ENCODE data around the gene VRK1. TPM values are rescaled to one million over a fixed set of nuclear protein-coding genes. Genes with fewer than 3 reads are reported as not detected.
"Not testable (repeated sequence)": the region's sequence is repeated elsewhere in the genome, so short reads cannot be mapped to it uniquely, and the experiment has no call there.

VRK1 gene
- total and polyA plus RNA-seq, 2 of the 4 experiments (the other 2 are of a cell fraction), result 14.2 to 19.9 TPM

DNA sequence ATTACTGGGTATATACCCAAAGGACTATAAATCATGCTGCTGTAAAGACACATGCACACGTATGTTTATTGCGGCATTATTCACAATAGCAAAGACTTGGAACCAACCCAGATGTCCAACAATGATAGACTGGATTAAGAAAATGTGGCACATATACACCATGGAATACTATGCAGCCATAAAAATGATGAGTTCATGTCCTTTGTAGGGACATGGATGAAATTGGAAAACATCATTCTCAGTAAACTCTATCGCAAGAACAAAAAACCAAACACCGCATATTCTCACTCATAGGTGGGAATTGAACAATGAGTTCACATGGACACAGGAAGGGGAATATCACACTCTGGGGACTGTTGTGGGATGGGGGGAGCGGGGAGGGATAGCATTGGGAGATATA lies 86.8 kb downstream of the VRK1 start:
- H3K4ac ChIP-seq (ENCODE audit: low read depth, low read length); H3K27ac ChIP-seq (ENCODE audit: insufficient read depth, low read length); H2AFZ ChIP-seq (replicated peaks; ENCODE audit: low read length, poor library complexity); H4K20me1 ChIP-seq (ENCODE audit: insufficient read depth, low read length); H2AK9ac ChIP-seq (replicated peaks; ENCODE audit: low read depth, low read length, poor library complexity); H3K14ac ChIP-seq (replicated peaks; ENCODE audit: low read depth, low read length); H2BK120ac ChIP-seq (ENCODE audit: low read depth, low read length); H2AK5ac ChIP-seq (ENCODE audit: low read depth, low read length); BruUV-seq (replicated peaks); H2BK5ac ChIP-seq (ENCODE audit: low read depth, low read length, poor library complexity, severe bottlenecking); H4K8ac ChIP-seq (ENCODE audit: low read depth in 2 of 2, low read length in 2 of 2); H3K4me3 ChIP-seq (ENCODE audit: insufficient read depth, low read depth, low read length); H3K9me3 ChIP-seq (ENCODE audit: control insufficient read depth, insufficient read depth, low read length); CTCF ChIA-PET; DNase-seq; H4K5ac ChIP-seq (ENCODE audit: low read depth, low read length); H3K36me3 ChIP-seq (ENCODE audit: control insufficient read depth, insufficient read depth, low read length); H2BK15ac ChIP-seq (ENCODE audit: low read depth, low read length); H3K9ac ChIP-seq (ENCODE audit: low read depth, low read length); in situ Hi-C loops (cut with MboI; ENCODE audit: low sequenced_read_pairs); H3K27me3 ChIP-seq (ENCODE audit: control insufficient read depth, insufficient read depth, low read length); H3K4me1 ChIP-seq (ENCODE audit: control insufficient read depth, insufficient read depth, low read length); H3K79me1 ChIP-seq (ENCODE audit: low read depth in 1 of 2, low read length in 2 of 2); ATAC-seq (ENCODE audit: low read depth); intact Hi-C loops (cut with micrococcal nuclease); POLR2A ChIA-PET (ENCODE audit: unreplicated experiment); H3K18ac ChIP-seq (ENCODE audit: low read depth, low read length); H3K23ac ChIP-seq (ENCODE audit: low read depth, low read length); H3K56ac ChIP-seq (ENCODE audit: extremely low read depth, insufficient read depth, low read length); H4K91ac ChIP-seq (ENCODE audit: insufficient read depth, low read depth, low read length); H3K4me2 ChIP-seq (ENCODE audit: low read depth, low read length); H2BK20ac ChIP-seq (ENCODE audit: low read depth, low read length); dilution Hi-C loops (cut with HindIII; ENCODE audit: low sequenced_read_pairs, unreplicated experiment); H3K9me1 ChIP-seq (ENCODE audit: insufficient read depth, low read length): not testable (repeated sequence)
- no CpG with 5 or more reads among the region's 5 CpGs for WGBS, 2 experiments (ENCODE audit: extremely low coverage in 2 of 2, insufficient read length in 1 of 2)
